Measurements from ENCODE around the gene TMEM72. TPM values are rescaled to one million over a fixed set of nuclear protein-coding genes. Genes with fewer than 3 reads are reported as not detected.

Gene TMEM72
- total RNA-seq, 1 experiment from 2014 or later = not detected

DNA sequence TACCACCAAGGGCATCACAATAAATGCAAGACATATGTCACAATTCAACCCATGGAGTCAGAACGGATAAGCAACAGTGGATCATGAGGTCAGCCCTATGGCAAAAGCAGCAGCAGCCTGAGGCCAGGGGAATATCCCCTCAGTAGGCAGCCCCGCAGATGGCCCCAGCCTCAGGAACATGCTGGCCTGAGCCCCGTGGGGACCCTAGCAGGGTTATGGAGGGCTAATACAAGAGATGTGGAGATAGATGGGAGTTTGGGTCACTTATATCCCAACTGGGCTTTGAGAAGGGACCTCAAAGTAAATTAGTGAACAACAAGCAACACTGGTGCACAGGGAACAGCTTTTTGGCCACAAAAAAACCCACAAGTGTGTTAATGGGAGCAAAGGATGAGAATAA, 9.1 kb downstream of the TMEM72 start:
- no peak for ATAC-seq
- ChIA-PET POLR2A (ENCODE audit: unreplicated experiment) (no interaction called here), CTCF (no interaction called here)

DNA sequence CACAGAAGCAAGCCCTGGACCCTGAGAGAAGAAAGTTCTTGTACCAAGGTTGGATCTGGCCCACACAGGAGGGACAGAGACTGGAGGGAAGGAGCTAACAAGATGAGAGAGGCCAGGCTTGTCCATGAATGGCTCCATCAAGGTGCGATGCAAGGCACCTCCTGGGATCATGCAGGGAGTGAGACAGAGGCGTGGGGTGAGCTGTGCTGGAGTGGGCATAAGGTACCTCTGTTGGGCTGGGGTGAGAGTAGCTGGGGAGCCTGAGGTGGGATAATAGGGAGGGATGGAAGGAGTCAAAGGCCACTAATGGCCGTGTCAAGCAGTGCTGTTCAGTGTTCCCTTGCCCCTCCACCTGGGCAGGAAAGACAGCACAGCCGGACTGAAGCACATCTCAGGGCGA, 9.9 kb downstream of the TMEM72 start:
- CTCF ChIA-PET = no interaction called here
- peaks cover 51% of the 10 kb centered on the region for H3K27me3 ChIP-seq (ENCODE audit: low read length)

More for the DNA sequence above, 9.1 kb downstream of the TMEM72 start:
- intact Hi-C loops (cut with micrococcal nuclease) = no loop called here
- H3F3A ChIP-seq (ENCODE audit: low read length, unreplicated experiment) = no peaks in the 10 kb centered on the region
- no peak overlapping the region for H2AFZ ChIP-seq (ENCODE audit: low read length)
- H3K27me3 ChIP-seq (ENCODE audit: low read length) = peaks cover 59% of the 10 kb centered on the region
- BruUV-seq (replicated peaks) = no TSS peak
- no peaks in the 10 kb centered on the region for H3K9me3 ChIP-seq (ENCODE audit: low read length)
- H3K4me3 ChIP-seq (ENCODE audit: low read length) = no peak overlapping the region
- no peak overlapping the region for H3K4me2 ChIP-seq (ENCODE audit: low read length)
- no peaks in the 10 kb centered on the region for H3K36me3 ChIP-seq (ENCODE audit: low read depth, low read length)
- no peaks in the 10 kb centered on the region for H3K9me2 ChIP-seq (replicated peaks; ENCODE audit: low read length)
- no peak for DNase-seq
- TF ChIP-seq EZH2phosphoT487 (IDR thresholded peaks at IDR 0.05; ENCODE audit: borderline replicate concordance, low read length) (no peak), EZH2 (IDR thresholded peaks at IDR 0.05; ENCODE audit: low read length, unreplicated experiment) (no peak)
- TF ChIP-seq, protein P1, sequence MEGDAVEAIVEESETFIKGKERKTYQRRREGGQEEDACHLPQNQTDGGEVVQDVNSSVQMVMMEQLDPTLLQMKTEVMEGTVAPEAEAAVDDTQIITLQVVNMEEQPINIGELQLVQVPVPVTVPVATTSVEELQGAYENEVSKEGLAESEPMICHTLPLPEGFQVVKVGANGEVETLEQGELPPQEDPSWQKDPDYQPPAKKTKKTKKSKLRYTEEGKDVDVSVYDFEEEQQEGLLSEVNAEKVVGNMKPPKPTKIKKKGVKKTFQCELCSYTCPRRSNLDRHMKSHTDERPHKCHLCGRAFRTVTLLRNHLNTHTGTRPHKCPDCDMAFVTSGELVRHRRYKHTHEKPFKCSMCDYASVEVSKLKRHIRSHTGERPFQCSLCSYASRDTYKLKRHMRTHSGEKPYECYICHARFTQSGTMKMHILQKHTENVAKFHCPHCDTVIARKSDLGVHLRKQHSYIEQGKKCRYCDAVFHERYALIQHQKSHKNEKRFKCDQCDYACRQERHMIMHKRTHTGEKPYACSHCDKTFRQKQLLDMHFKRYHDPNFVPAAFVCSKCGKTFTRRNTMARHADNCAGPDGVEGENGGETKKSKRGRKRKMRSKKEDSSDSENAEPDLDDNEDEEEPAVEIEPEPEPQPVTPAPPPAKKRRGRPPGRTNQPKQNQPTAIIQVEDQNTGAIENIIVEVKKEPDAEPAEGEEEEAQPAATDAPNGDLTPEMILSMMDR (conservative IDR thresholded peaks at IDR 0.05; ENCODE audit: low read depth, low read length) = no peak
- H3K4me1 ChIP-seq (ENCODE audit: insufficient read depth, low read length) = no peaks in the 10 kb centered on the region
- H3K79me2 ChIP-seq (ENCODE audit: low read length) = no peaks in the 10 kb centered on the region
- H4K20me1 ChIP-seq (ENCODE audit: low read length) = no peaks in the 10 kb centered on the region
- H3K9ac ChIP-seq (ENCODE audit: low read length) = no peak overlapping the region
- H3K27ac ChIP-seq (ENCODE audit: low read length) = no peak overlapping the region

DNA sequence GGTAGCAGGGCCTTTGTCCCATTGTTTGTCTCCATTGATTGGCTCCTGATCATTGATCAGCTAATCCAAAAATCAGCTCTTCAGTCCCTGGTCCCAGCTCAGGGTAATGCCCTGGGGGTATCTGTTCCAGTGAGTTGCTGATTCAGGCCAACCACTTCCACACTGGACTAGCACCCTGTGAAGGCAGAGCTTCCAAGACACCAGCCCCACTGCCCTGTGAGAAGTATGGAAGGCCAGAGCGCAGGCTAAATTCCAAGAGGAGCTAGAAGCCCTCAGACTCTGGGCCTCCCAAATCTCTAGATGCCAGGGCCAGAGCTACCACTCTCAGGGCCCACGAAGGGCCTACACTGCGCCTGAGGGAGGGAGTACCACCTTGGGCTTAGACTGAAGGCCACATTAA, 10.4 kb downstream of the TMEM72 start:
- CTCF ChIA-PET = no interaction called here
- BruUV-seq (replicated peaks) = no TSS peak
- Histone ChIP-seq H4K20me1 (ENCODE audit: low read length) (no peaks in the 10 kb centered on the region), H3K36me3 (ENCODE audit: low read depth, low read length) (no peaks in the 10 kb centered on the region), H3K4me1 (ENCODE audit: insufficient read depth, low read length) (no peaks in the 10 kb centered on the region), H3K79me2 (ENCODE audit: low read length) (no peaks in the 10 kb centered on the region), H3K9me3 (ENCODE audit: low read length) (no peaks in the 10 kb centered on the region), H3K4me2 (ENCODE audit: low read length) (no peak overlapping the region), H2AFZ (ENCODE audit: low read length) (no peak overlapping the region), H3K27me3 (ENCODE audit: low read length) (peaks cover 47% of the 10 kb centered on the region), H3K27ac (ENCODE audit: low read length) (no peak overlapping the region), H3K9ac (ENCODE audit: low read length) (no peak overlapping the region), H3K9me2 (replicated peaks; ENCODE audit: low read length) (no peaks in the 10 kb centered on the region), H3F3A (ENCODE audit: low read length, unreplicated experiment) (no peaks in the 10 kb centered on the region), H3K4me3 (ENCODE audit: low read length) (no peak overlapping the region)
- intact Hi-C loops (cut with micrococcal nuclease) = no loop called here
- ATAC-seq = no peak
- no peak for DNase-seq
- POLR2A ChIA-PET (ENCODE audit: unreplicated experiment) = no interaction called here
- no peak for TF ChIP-seq EZH2phosphoT487 (IDR thresholded peaks at IDR 0.05; ENCODE audit: borderline replicate concordance, low read length)
- TF ChIP-seq, protein P1 (conservative IDR thresholded peaks at IDR 0.05; ENCODE audit: low read depth, low read length) = no peak
- TF ChIP-seq EZH2 (IDR thresholded peaks at IDR 0.05; ENCODE audit: low read length, unreplicated experiment) = no peak

More for the DNA sequence above, 9.9 kb downstream of the TMEM72 start:
- no TSS peak for BruUV-seq (replicated peaks)
- Histone ChIP-seq H3F3A (ENCODE audit: low read length, unreplicated experiment) (no peaks in the 10 kb centered on the region), H3K27ac (ENCODE audit: low read length) (no peak overlapping the region), H3K9me3 (ENCODE audit: low read length) (no peaks in the 10 kb centered on the region), H3K4me2 (ENCODE audit: low read length) (no peak overlapping the region), H4K20me1 (ENCODE audit: low read length) (no peaks in the 10 kb centered on the region), H3K9ac (ENCODE audit: low read length) (no peak overlapping the region), H2AFZ (ENCODE audit: low read length) (no peak overlapping the region), H3K9me2 (replicated peaks; ENCODE audit: low read length) (no peaks in the 10 kb centered on the region), H3K4me1 (ENCODE audit: insufficient read depth, low read length) (no peaks in the 10 kb centered on the region), H3K36me3 (ENCODE audit: low read depth, low read length) (no peaks in the 10 kb centered on the region), H3K4me3 (ENCODE audit: low read length) (no peak overlapping the region), H3K79me2 (ENCODE audit: low read length) (no peaks in the 10 kb centered on the region)
- POLR2A ChIA-PET (ENCODE audit: unreplicated experiment) = no interaction called here
- intact Hi-C loops (cut with micrococcal nuclease) = no loop called here
- ATAC-seq (no peak), DNase-seq (no peak)
- TF ChIP-seq, protein P1 (conservative IDR thresholded peaks at IDR 0.05; ENCODE audit: low read depth, low read length) = no peak
- TF ChIP-seq EZH2phosphoT487 (IDR thresholded peaks at IDR 0.05; ENCODE audit: borderline replicate concordance, low read length) = no peak
- no peak for TF ChIP-seq EZH2 (IDR thresholded peaks at IDR 0.05; ENCODE audit: low read length, unreplicated experiment)

Measured in PC-3 (cell line).